Mesenchymal stem cell (in vitro differentiated cells and primary cell): Measurements from ENCODE around the gene PLEKHG5.

ENCODE experiments used
- DNase-seq: peaks from one replicate; pipeline ENCODE4 v3.0.0-alpha.2; 2013
- H2AFZ ChIP-seq: one replicate; pipeline ENCODE4 v1.6.1; 2013; ENCODE audit warnings: low read depth, mild to moderate bottlenecking, control low read depth, inconsistent platforms, low read length, moderate library complexity
- H2AK5ac ChIP-seq: 2 replicates; pipeline ENCODE4 v1.6.1; 2013; ENCODE audit warnings: low read length, moderate library complexity, mild to moderate bottlenecking, inconsistent platforms; ENCODE audit not compliant: severe bottlenecking
- H2BK120ac ChIP-seq: one replicate; pipeline ENCODE4 v1.6.1; 2013; ENCODE audit warnings: low read depth, mild to moderate bottlenecking, inconsistent platforms, low read length, moderate library complexity
- H2BK12ac ChIP-seq, 2 experiments: one replicate each; pipeline ENCODE4 v1.6.1; 2013; ENCODE audit warnings: inconsistent platforms in 2 of 2, low read length in 2 of 2, mild to moderate bottlenecking in 2 of 2, moderate library complexity in 2 of 2, control low read depth in 1 of 2
- H2BK15ac ChIP-seq: one replicate; pipeline ENCODE4 v1.6.1; 2013; ENCODE audit warnings: mild to moderate bottlenecking, low read depth, inconsistent platforms; ENCODE audit not compliant: poor library complexity, severe bottlenecking
- H2BK5ac ChIP-seq: 2 replicates; pipeline ENCODE4 v1.6.1; 2013; ENCODE audit warnings: low read depth, mild to moderate bottlenecking, low read length, control low read depth, inconsistent platforms; ENCODE audit not compliant: poor library complexity, severe bottlenecking
- H3K14ac ChIP-seq, 2 experiments: one replicate each; pipeline ENCODE4 v1.6.1; 2013; ENCODE audit warnings: inconsistent platforms in 2 of 2, low read length in 2 of 2, control low read depth in 1 of 2, mild to moderate bottlenecking in 1 of 2, moderate library complexity in 1 of 2
- H3K18ac ChIP-seq, 2 experiments: one replicate each; pipeline ENCODE4 v1.6.1; 2013; ENCODE audit warnings: inconsistent platforms in 2 of 2, low read length in 2 of 2, control low read depth in 1 of 2, low read depth in 1 of 2, mild to moderate bottlenecking in 1 of 2
- H3K23ac ChIP-seq, 2 experiments: one replicate each; pipeline ENCODE4 v1.6.1; 2013; ENCODE audit warnings: inconsistent platforms in 2 of 2, low read length in 2 of 2, mild to moderate bottlenecking in 2 of 2, moderate library complexity in 2 of 2, control low read depth in 1 of 2
- H3K27ac ChIP-seq: 2 replicates; pipeline ENCODE4 v1.5.1; 2013; ENCODE audit warnings: mild to moderate bottlenecking, moderate library complexity, low read length, control low read depth, inconsistent platforms; ENCODE audit not compliant: poor library complexity, severe bottlenecking
- H3K27me3 ChIP-seq, 2 experiments: 2 replicates each; pipeline versions ENCODE4 v1.6.1 to v1.7.0; 2013; ENCODE audit warnings: low read length in 2 of 2, mild to moderate bottlenecking in 2 of 2, moderate library complexity in 2 of 2, control low read depth in 1 of 2, inconsistent platforms in 1 of 2; ENCODE audit not compliant: control insufficient read depth in 1 of 2, insufficient read depth in 1 of 2
- H3K36me3 ChIP-seq, 2 experiments: 2 replicates each; pipeline versions ENCODE4 v1.6.1 to v1.7.0; 2013; ENCODE audit warnings: low read length in 2 of 2, control low read depth in 1 of 2, inconsistent platforms in 1 of 2, low read depth in 1 of 2, mild to moderate bottlenecking in 1 of 2; ENCODE audit not compliant: insufficient read depth in 2 of 2, control insufficient read depth in 1 of 2
- H3K4ac ChIP-seq, 2 experiments: one replicate each; pipeline ENCODE4 v1.6.1; 2013; ENCODE audit warnings: inconsistent platforms in 2 of 2, low read length in 2 of 2, mild to moderate bottlenecking in 2 of 2, moderate library complexity in 2 of 2, control low read depth in 1 of 2, low read depth in 1 of 2
- H3K4me1 ChIP-seq: 2 replicates; pipeline ENCODE4 v1.6.1; 2013; ENCODE audit warnings: low read depth, low read length, control low read depth; ENCODE audit not compliant: control insufficient read depth, insufficient read depth
- H3K4me2 ChIP-seq: 2 replicates; pipeline ENCODE4 v1.6.1; 2013; ENCODE audit warnings: low read length, mild to moderate bottlenecking, inconsistent platforms; ENCODE audit not compliant: poor library complexity, severe bottlenecking
- H3K4me3 ChIP-seq, 2 experiments: 2 replicates each; pipeline versions ENCODE4 v1.5.1 to v1.7.0; 2013; ENCODE audit warnings: low read length in 2 of 2, mild to moderate bottlenecking in 2 of 2, control low read depth in 1 of 2, low read depth in 1 of 2; ENCODE audit not compliant: insufficient read depth in 1 of 2
- H3K79me1 ChIP-seq: replicated peaks from 2 replicates; pipeline ENCODE4 v1.6.1; 2013; ENCODE audit warnings: mild to moderate bottlenecking, control low read depth, low read length, inconsistent platforms; ENCODE audit not compliant: poor library complexity, severe bottlenecking
- H3K9ac ChIP-seq: 2 replicates; pipeline ENCODE4 v1.7.0; 2013; ENCODE audit warnings: mild to moderate bottlenecking, low read length, moderate library complexity
- H3K9me3 ChIP-seq: 2 replicates; pipeline ENCODE4 v1.7.0; 2013; ENCODE audit warnings: mild to moderate bottlenecking, low read length; ENCODE audit not compliant: control insufficient read depth
- H4K8ac ChIP-seq: one replicate; pipeline ENCODE4 v1.6.1; 2013; ENCODE audit warnings: inconsistent platforms, mild to moderate bottlenecking, low read length, moderate library complexity
- H4K91ac ChIP-seq: one replicate; pipeline ENCODE4 v1.6.1; 2013; ENCODE audit warnings: mild to moderate bottlenecking, low read length, inconsistent platforms
- whole genome bisulfite sequencing: methylation state at CpG from one replicate; pipeline ENCODE4 v1.1.7; 2013; ENCODE audit warnings: mixed read lengths; 5-methylcytosine and 5-hydroxymethylcytosine counted together

The PLEKHG5 gene

GRCh38 chr1:6535214-6535613 lies 43.7 kb upstream of the PLEKHG5 start:
- H2AFZ ChIP-seq, result no peak overlapping the region
- no peak overlapping the region for H3K9ac ChIP-seq
- H3K79me1 ChIP-seq, result peaks cover 14% of the 10 kb centered on the region
- H3K18ac ChIP-seq, result no peak overlapping the region
- H3K4me3 ChIP-seq, result no peak overlapping the region
- H4K8ac ChIP-seq, result no peak overlapping the region
- no peak overlapping the region for H2BK12ac ChIP-seq
- no peak overlapping the region for H3K4me2 ChIP-seq
- H3K36me3 ChIP-seq, result peaks cover 37 to 61% of the 10 kb centered on the region in 2 experiments
- no peak overlapping the region for H2AK5ac ChIP-seq
- H2BK15ac ChIP-seq, result no peak overlapping the region
- no peak overlapping the region for H2BK5ac ChIP-seq
- no peaks in the 10 kb centered on the region for H3K27me3 ChIP-seq
- H2BK120ac ChIP-seq, result no peak overlapping the region
- no peak overlapping the region for H3K23ac ChIP-seq
- H3K4ac ChIP-seq, result no peak overlapping the region
- 100% methylated on average over 4 of the region's 4 CpGs for WGBS
- H3K14ac ChIP-seq, result no peak overlapping the region
- H3K9me3 ChIP-seq, result no peaks in the 10 kb centered on the region
- H4K91ac ChIP-seq, result no peak overlapping the region
- H3K27ac ChIP-seq, result no peak overlapping the region
- peaks cover 3% of the 10 kb centered on the region for H3K4me1 ChIP-seq
- DNase-seq, result peak; percentile 23

DNA sequence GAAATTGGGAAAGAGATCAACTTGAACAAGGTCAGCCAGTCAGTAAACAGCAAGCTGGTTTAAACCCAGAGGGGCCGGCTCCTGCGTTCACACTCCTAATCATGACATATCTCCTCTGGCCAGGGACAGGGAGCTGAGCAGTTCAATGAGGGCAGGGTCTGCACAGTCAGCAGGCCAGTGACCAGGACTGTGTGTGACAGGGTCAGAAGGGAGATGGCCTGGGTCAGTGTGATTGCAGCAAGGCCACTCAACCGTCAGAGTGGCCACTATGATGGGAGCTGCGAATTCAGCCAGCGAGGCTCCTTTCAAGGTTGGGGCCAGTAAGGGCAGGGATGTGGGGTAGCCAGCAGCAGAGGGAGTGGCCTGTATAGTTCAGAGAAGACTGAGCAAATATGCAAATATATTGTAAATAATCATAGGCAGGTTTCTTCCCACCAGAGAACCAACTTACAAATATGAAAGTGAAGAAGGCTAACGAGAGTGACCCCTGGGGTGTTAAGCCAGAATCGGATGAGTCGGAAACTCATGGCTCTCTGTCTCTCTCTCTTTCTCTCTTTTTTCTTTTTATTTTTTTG lies 42.9 kb upstream of the PLEKHG5 start:
- Histone ChIP-seq H3K79me1 (peaks cover 14% of the 10 kb centered on the region), H3K23ac (no peak overlapping the region), H2BK15ac (no peak overlapping the region), H3K4me1 (peaks cover 3% of the 10 kb centered on the region), H3K4me2 (no peak overlapping the region), H3K18ac (no peak overlapping the region), H3K4me3 (no peak overlapping the region), H3K14ac (no peak overlapping the region), H3K9me3 (no peaks in the 10 kb centered on the region), H3K9ac (no peak overlapping the region), H2BK120ac (no peak overlapping the region), H3K27ac (no peak overlapping the region), H4K8ac (no peak overlapping the region), H2AFZ (no peak overlapping the region), H2BK5ac (no peak overlapping the region), H3K27me3 (no peaks in the 10 kb centered on the region), H4K91ac (no peak overlapping the region), H2BK12ac (no peak overlapping the region), H3K4ac (no peak overlapping the region), H3K36me3 (peaks cover 37 to 58% of the 10 kb centered on the region in 2 experiments), H2AK5ac (no peak overlapping the region)
- no peak for DNase-seq
- 98% methylated on average over 8 of the region's 8 CpGs for whole genome bisulfite sequencing

DNA sequence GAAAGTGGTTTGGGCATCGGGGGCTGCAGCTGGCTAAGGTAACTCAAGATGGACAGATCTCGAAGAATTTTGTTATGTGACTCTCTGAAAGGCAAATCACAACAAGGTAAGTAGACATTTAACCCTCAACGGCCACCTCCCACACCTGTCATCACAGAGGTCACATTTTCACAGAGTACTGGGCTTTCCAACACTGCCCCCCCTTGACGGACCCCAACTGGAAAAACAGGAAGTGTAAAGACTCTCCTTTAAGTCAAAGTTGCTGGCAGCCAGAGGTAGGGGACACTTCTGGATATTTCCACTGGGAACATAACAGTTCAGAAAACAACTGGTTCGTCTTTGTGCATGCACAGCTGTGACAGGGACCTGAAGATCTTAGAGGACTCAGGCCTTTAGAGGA lies 40.5 kb upstream of the PLEKHG5 start:
- Histone ChIP-seq H3K36me3 (peaks cover 52 to 72% of the 10 kb centered on the region in 2 experiments), H2AK5ac (no peak overlapping the region), H3K9ac (no peak overlapping the region), H2BK120ac (no peak overlapping the region), H2AFZ (no peak overlapping the region), H3K4ac (no peak overlapping the region), H2BK5ac (no peak overlapping the region), H4K91ac (no peak overlapping the region), H3K4me2 (no peak overlapping the region), H3K27me3 (no peaks in the 10 kb centered on the region), H3K14ac (no peak overlapping the region), H2BK12ac (no peak overlapping the region), H3K27ac (no peak overlapping the region), H3K18ac (no peak overlapping the region), H3K4me1 (peaks cover 2% of the 10 kb centered on the region), H3K79me1 (peaks cover 23% of the 10 kb centered on the region), H3K9me3 (no peaks in the 10 kb centered on the region), H3K23ac (no peak overlapping the region), H2BK15ac (no peak overlapping the region), H4K8ac (no peak overlapping the region), H3K4me3 (no peak overlapping the region)
- 90% methylated on average over 5 of the region's 5 CpGs for WGBS
- no peak for DNase-seq

- Histone ChIP-seq H2AK5ac (no peak overlapping the region), H2BK120ac (no peak overlapping the region), H4K91ac (no peak overlapping the region), H3K27me3 (no peaks in the 10 kb centered on the region), H3K27ac (no peak overlapping the region), H2BK15ac (no peak overlapping the region), H3K23ac (no peak overlapping the region), H4K8ac (no peak overlapping the region), H2AFZ (no peak overlapping the region), H3K79me1 (peaks cover 25% of the 10 kb centered on the region), H3K9me3 (no peaks in the 10 kb centered on the region), H3K9ac (no peak overlapping the region), H2BK5ac (no peak overlapping the region), H3K4me2 (no peak overlapping the region), H3K4me1 (peaks cover 2% of the 10 kb centered on the region), H3K36me3 (peaks cover 60 to 76% of the 10 kb centered on the region in 2 experiments), H3K4me3 (no peak overlapping the region), H3K18ac (no peak overlapping the region), H3K4ac (no peak overlapping the region), H2BK12ac (no peak overlapping the region), H3K14ac (no peak overlapping the region)
- DNase-seq, result no peak
- 99% methylated on average over 12 of the region's 13 CpGs for WGBS
These were observed 39.2 kb upstream of the PLEKHG5 start for GRCh38 chr1:6530504-6531160.
